IMR-90 (cell line): ENCODE data around the gene IFI27L2.

Experiments used
- CEBPB ChIP-seq: IDR thresholded peaks from 2 replicates; pipeline ENCODE4 v1.6.1; 2012; ENCODE audit warnings: low read depth, low read length, improper control_type of control experiment
- MXI1 ChIP-seq: IDR thresholded peaks from 2 replicates; pipeline ENCODE4 v1.6.1; 2012; ENCODE audit warnings: low read depth, mild to moderate bottlenecking, low read length, moderate library complexity, borderline replicate concordance

DNA sequence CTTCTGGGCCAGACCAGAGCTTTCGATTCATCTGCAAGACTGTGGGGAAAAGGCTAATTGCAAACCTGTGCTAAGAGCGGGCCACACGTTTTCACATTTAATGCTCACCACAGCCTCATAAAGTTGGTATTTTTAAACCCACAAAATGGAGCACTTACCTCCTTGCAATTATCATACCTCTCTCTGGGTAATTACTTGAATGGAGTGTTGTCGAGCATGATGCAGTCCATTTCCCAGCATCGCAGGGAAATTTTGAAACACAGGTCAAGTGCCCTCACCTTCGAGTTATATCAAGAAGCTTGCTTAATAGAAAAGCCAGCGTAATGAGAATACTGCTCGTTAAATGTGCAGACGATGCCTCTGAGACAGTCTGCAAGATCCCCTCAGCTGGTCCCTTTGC, 8.8 kb upstream of the IFI27L2 start:
- TF ChIP-seq CEBPB (no peak), MXI1 (no peak)
